Fibroblast of skin of abdomen (primary cell): ENCODE measurements around the gene DNAJC21. TPM values are rescaled to one million over a fixed set of nuclear protein-coding genes. Genes with fewer than 3 reads are reported as not detected.
"Not testable (repeated sequence)": the region's sequence is repeated elsewhere in the genome, so short reads cannot be mapped to it uniquely, and the experiment has no call there.

Source experiments
- DNase-seq: peaks from one replicate; pipeline ENCODE4 v3.0.0-alpha.2; 2013
- polyA plus RNA-seq, 2 experiments: library from polyadenylated mRNA; unstranded; fragments of 120-200 nt; gene quantifications; one replicate each; pipeline ENCODE4 v1.2.1, GENCODE V29; 2013; ENCODE audit not compliant: insufficient read length in 2 of 2

Gene DNAJC21
- 53.4 TPM for polyA plus RNA-seq (2013, experiment 1 of 2; ENCODE audit: insufficient read length)
- polyA plus RNA-seq (2013, experiment 2 of 2; ENCODE audit: insufficient read length): 52.7 TPM

DNA sequence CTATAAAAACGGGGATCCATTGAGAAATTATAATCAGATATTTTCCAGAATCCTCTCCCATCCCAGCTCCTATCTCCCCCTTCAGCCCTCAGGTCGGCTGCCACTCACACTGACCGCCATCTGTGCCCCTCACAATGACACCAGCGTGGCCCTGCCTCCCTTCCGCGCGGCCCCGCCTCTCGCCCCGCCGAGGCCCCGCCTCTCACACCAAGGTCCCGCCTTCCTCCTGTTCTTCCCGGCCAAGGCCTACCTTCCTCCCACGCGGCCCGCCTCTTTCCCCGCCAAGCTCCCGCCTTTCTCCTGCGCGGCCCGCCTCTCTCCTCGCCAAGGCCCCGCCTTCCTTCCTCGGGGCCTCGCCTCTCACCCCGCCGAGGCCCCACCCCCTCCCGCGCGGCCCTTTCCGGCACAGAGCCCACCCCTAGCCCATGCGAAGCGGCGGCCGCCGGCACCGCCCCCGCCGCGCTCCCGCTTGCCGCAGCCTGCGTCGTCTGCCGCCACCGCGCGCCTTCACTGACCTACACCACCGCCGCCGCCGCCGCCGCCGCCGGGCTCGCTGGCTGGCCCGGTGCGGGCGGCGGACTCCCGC lies at the start of gene DNAJC21:
DNAJC21 (plus strand) TSS at position 426 of the 586 bp plus-strand sequence. CDS start 261 bp downstream, outside the sequence.
- DNase-seq: peak; percentile 98

DNA sequence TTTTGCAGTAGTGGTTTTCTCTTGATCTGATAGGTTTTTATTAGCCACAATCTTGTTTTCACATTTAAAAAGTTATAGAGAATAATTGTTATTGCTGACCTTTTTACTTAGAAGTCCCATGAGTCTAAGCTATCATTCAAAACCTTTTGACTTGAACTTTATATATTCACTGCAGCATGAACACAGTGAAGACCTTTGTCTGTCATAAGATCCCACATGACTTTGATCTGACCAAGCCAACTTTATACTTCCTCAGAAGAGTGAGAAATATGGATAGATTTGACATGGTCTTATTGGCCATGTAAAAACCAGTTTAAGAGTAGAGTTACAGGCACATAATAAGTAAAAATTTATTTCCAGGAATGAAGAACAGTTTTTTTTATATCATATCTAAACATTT lies 48.1 kb upstream of the DNAJC21 start:
- no peak for DNase-seq

DNA sequence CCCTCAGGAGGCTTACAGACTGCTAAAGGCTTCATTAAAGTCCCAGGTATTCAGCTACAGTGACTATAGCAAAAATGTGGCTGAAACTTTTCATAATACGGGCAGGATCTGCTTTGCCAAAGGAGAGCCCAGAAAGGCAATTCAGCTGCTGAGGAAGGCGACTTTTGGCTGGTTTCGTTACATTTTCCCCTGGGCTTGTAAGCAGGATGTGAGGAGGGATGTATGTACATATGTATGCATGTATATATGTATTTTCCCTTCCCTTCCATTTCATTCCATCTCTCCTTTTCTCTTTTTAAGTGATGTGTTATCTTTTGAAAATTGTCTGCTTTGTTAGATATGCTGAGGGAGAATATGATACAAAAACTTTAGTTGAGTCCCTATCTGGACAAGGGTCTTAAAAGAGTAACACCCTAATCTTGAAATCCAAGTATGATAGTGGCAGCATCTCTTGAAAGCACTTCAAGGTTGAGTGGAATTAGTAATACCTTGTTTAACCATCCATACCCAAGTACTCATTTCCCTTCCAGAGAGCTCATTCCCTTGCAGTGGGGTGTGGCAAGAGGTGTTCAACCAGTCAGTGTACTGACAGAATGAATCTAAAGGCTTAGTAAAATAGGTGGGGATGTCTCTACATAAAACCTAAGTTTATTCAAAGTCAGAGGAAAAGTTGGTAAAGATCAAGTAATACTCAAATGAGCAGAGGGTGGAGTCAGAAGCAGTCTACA lies 42.8 kb upstream of the DNAJC21 start:
- DNase-seq: no peak

DNA sequence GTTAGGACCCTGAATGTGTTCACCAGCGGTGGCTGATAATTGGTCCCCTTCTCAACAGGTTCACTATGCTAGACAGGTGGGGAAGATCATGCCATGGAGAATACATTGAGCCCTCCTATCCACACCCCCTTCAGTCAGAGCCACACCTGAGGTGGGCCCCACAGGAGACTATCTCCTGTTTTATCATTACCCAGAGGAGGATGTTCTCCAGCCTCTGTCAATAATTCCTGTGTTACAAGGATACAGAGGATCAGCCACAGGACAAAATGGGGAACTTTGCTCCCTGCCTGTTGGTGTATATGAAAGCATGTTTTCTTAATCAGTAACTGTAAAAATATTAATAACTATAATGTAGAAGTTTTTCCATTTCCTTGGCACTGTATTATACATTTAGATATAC lies 40.0 kb upstream of the DNAJC21 start:
- DNase-seq: no peak

DNA sequence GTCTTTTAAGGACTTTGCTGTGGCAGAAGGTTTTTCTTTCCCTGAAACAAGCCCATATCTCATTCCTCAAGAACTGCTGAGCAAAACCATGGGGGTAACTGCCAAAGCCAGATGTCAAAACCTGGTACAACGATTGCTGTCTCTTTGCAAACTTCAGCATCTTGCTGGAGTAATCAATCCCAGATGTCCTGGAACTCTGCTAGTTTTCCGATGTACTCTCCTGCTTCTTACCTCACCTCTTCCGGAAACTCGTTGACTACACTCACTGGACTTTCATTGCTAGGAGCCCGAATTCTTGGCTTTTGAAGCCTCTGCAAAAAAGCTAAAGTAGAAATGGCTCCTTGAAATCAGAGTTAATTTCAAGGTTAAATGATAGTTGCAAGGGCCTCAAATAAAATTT lies 37.4 kb upstream of the DNAJC21 start:
- peak; percentile 98 for DNase-seq

DNA sequence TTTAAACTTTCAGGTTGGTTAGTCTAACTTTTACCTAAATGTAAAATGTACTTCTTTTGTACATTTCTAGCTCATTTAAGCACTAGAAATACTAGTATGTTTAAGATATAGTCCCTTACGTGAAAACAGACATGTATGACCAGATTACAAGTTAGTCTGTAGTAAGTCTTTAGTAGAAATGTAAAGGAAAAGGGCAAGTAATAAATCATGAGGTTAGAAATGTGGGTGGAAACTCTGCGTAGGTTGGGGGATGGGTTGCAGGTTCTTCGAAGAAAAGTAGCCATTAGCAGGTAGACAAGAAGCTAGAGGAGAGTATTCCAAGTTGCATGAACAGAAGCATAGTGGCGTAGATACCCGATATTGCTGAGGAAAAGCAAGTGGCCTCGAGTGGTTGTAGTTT lies 36.9 kb upstream of the DNAJC21 start:
- no peak for DNase-seq

DNA sequence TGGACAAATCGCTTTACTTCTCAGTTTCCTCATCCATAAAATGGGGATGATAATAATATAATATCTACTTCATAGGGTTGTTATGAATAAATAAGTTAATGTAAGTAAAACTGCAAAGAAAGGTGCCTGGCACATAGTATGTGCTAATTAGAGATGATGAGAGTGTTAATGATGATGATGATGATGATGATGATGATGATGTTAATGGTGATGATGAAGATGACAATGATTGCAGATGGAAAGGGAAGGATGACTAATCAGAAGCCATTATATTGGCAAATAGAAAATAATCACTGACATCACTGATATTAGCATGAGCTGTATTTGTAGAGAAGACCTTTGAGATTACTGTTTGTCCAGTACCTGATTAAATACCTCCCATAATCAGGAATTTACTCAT lies 34.6 kb upstream of the DNAJC21 start:
- no peak for DNase-seq

DNA sequence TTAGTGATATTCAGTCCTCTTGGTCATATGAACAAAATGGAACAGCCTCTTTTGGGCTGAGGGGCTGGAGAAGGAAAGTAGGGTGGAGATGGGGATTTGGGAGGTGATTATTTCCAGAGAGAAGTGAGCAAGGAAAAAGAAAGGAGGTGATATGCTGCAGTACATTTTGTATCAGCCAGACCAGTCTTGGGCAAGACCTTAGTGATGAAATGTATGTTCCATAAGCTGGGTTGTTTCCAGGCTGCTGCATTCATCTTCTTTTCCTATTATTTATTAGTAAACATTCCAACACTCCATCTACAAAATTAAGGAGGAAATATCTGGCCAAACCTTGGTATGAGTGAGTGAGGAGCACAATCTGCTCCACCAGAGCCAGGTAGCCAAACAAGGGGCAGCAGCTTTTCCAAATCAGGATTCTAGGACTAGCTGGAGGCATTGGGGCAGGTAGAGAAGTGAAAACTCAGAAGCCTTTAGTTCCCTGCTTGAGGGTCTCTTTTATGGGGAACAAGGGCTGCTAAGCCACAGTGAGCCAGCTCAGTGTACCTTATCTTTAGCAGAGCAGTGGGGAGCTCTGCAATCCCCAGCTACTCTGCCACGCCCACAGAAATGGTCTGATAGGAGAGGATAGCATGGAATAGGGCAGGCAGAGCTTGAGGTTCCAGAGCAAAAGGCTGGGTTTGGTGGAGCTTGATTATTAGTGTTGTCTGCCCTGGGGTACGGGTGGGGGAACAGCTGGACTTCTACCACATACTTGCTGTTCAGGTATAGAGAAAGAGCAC lies 33.5 kb upstream of the DNAJC21 start:
- no peak for DNase-seq

DNA sequence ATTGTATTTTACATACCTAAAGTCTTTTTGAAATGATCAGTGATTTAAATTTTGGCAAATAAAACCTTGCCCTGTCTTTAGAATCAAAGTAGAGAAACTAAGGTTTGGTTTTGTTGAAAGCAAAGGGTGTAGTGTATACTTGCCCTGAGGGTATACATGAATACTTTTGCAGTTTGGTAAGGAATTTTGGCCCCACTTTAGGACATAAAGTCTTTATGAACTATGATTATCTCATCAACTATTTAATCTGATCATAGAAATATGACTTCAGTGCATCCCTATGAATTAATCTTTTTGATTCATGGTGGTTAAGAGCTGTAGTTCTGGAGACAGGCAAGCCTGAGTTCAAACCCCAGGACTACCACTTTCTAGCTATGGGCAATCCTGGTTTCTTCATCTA lies 31.7 kb upstream of the DNAJC21 start:
- no peak for DNase-seq

DNA sequence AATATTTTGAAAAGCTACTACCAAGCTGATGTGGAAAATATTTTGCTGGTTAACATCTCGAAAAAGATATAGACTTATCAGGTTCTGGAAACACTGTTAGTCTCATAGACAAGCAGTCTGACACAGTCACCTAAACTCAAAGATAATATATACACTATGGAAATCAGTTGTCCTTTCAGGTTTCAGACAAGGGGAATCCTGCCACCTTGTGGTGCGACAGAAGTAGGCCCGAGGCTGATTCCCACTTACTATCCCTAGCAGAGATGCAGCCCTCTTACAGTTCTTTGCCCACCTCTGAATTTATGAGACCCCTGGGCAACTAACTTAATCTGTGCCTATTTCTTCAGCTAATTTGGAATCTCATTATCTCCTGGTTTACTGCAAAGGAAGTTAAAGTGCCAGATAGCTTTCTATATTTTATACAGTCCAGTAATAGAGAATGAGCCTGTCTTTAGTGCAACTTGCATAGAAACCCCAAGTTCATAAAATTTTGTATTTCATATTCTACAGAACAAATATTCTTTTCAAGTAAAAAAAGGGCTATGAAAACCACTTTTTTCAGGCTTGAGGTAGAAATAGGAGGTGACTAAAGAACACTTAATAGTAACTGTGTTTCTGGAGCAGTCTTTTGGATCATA lies 31.0 kb upstream of the DNAJC21 start:
- peak; percentile 72 for DNase-seq

DNA sequence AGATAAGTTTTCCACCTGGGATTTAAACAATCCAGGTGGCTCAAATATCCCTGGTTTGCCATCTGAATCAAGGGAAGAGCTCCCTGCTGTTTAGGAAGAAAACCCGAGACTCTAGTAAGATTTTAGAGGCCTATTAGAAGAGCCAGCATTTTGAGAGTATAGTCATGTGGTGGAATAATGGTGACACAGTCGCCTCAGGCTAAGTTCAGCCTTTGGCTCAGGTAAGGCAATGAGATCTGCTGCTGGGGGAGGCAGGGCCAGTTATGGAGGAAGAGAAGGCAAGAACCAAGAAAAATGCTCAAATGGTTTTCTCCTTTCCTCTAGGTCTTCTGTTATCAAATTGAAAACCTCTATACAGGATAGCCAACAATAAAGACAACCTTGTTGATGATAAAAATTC lies 30.3 kb upstream of the DNAJC21 start:
- DNase-seq: no peak

DNA sequence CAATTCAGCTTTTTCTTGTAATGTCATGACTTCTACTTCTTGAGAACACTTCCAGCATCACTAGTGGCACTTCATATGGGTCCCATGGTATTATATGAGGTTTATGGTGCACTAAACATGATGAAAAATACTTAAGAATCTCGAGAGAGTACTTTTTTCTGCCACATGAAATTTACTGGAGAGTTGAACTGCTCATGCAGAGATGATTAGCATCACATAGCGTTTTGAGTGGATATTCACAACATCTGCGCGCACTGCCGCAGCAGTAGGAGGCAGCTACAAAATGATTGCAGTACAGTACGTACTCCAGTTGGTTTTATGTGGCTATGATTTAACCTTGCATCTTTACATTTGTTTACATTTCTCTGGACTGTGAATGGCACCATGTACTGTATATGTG lies 28.7 kb upstream of the DNAJC21 start:
- no peak for DNase-seq

DNA sequence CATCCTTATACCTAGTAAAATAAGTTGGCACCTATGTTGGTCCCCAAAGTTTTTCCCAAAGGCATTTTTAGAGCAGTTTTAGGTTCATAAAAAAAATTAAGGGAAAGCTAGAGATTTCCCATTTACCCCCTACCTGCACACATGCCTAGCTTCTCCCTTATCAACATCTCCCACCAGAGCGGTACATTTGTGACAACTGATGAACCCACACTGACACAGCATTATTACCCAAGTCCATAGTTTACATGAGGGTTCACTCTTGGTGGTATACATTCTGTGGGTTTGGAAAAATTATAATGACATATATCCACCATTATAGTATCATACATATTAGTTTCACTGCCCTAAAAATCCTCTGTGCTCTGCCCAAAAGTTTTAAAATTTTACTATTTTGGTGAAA lies 26.1 kb upstream of the DNAJC21 start:
- no peak for DNase-seq

DNA sequence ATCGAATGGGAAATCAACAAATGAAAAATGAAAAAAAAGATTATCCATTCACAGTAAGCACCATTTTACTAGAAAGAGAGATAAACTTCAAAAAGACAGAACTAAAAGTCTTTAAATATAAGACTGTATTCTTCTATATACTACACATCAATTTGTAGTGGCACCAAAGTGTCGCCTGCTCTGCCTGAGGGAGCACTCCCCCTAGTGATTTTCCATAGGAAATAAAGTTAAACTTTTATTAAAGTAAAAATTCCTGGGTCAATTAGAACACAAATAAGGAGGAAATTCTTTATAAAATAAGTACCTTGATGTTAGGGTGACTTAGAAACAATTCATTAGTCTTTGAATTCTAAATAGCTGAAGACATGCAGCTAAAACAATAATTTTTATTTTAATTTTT lies 23.8 kb upstream of the DNAJC21 start:
- no peak for DNase-seq

DNA sequence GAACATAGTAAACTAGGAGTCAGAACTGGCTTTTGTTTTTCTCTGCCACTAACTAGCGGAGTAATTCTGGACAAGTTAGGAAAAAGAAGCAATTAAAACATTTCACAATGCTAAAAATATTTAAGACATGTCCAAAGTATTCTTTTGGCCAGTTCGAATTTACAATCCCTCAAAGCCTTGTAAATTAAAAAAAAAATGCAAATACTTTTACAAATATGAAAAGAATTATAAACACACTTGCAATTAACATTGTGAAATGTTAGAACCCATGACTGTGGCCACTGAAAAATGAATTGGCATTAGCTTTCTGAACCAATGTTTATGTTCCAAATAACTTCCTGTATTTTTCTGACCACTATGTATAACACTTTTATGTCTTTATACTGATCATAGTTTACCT lies 16.3 kb upstream of the DNAJC21 start:
- peak; percentile 60 for DNase-seq

DNA sequence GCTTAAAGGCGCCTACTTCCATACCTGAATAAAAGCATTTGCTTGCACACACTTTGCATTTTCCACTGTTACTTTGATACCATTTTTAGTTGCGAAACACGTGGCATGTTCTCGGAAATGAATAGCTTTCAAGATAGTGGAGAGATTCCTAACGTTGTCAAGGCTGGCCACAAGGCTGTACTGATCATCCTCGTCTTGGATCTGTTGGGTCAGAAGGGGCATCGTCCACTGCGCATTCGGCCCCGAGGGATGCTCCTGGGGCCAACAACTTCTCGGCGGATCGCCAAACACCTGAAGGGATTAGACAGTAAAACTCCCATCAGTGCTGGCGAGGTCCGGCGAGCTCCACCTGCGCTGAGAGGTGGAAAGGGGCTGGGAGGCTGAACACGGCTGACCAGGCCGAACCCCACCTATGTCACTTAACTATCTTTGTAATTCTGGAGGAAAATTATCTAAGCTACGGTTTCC lies 14.7 kb upstream of the DNAJC21 start:
- no peak for DNase-seq

DNA sequence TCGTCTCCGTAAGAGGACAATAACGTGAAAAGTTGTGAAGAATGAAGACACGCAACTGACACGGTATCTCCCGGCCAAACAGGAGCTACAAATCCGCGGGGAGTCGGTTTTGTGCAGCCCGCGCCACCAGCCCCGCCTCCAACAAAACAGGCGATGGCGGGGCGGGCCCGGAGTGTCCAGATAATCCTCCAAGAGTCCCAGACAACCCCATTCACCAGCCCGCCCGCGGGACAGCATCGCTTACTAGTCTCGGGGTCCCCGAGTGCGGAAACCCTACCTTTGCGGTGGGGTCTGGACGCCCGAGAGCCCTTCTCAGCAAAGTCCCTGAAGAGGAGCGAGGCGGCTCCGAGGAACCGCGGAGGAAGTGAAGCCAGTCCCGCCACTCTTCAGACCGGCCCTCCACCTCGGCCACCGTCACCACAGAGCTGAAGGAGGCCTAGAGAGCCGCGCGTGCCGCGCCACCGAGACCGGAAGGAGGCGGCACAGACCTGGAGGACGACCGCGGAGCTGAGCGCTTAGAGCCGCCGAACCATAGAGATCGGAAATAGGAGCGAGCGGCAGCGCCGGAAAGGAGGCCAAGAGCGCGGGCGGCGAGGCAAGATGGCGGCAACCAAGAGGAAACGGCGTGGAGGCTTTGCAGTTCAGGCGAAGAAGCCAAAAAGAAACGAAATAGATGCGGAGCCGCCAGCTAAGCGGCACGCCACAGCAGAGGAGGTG lies 14.1 kb upstream of the DNAJC21 start, which contains the start of the genes BRIX1 and RAD1:
BRIX1 (plus strand) TSS at position 573 of the 717 bp plus-strand sequence; CDS start at position 601, 28 bp downstream.
RAD1 (minus strand) TSS at position 366 of the 717 bp plus-strand sequence. CDS start 612 bp downstream, outside the sequence.
- DNase-seq: peak; percentile 97

DNA sequence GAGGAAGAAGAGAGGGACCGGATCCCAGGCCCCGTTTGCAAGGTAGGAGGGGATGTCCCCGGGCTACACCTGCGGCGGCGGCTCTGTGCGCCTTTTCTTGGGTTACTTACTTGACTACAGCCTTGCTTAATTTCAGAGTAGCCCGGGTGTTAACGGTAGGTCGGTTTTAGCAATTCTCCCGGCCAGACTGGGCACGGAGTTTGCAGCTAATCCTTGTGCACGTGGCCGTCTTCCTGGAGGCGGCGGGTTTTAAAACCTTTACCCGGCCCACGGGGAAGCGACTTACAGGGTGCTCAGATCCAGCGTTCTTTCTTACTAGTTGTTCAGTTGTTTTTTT lies 13.5 kb upstream of the DNAJC21 start:
- no peak for DNase-seq

DNA sequence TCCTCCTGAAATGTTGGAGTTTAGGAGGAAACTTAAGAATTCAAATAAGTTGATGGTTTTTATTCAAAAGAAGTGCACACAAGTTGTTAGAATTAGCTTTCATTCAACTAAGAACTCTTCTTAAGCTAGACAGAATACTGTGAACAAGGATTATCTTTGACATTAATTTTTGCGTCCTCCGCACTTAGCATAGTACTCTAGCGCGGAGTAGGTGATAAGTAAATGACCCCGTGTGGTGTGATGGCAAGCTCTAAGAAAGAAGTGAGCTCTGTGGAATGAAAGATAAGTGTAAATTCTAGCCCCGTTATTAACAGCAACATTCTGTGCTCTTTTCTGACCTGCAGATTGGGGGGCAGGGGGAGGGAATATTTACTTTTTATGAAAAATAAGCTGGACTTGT lies 12.8 kb upstream of the DNAJC21 start:
- DNase-seq: no peak

DNA sequence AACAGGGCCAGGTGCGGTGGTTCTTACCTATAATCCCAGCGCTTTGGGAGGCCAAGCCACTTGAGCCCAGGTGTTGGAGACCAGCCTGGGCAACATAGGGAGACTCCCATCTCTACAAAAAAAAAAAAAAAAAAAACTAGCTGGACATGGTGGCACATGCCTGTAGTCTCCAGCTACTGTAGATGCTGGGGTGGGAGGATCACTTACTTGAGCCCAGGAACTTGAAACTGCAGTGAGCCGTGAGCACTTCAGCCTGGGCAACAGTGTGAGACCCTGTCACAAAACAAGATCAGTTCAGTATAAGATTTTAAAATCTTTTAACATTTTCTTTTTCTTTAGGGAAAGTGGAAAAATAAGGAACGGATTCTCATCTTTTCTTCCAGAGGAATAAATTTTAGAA lies 11.3 kb upstream of the DNAJC21 start:
- no peak for DNase-seq

DNA sequence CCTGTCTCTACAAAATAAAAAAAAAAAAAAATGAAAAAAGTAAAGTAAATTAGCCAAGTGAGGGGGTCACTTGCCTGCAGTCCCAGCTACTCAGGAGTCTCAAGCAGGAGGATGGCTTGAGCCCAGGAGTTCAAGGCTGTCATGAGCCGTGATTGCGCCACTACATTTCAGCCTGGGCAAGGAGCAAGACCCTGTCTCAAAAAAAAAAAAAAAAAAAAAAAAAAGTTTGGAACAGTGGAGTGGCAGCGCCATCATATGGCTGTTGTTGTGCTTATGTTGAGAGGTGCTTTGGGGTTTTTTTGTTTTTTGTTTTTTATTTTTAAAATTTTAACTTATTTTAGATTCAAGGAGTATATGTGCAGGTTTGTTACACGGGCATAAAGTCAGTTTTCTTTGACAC lies 10.3 kb upstream of the DNAJC21 start:
- DNase-seq: no peak

DNA sequence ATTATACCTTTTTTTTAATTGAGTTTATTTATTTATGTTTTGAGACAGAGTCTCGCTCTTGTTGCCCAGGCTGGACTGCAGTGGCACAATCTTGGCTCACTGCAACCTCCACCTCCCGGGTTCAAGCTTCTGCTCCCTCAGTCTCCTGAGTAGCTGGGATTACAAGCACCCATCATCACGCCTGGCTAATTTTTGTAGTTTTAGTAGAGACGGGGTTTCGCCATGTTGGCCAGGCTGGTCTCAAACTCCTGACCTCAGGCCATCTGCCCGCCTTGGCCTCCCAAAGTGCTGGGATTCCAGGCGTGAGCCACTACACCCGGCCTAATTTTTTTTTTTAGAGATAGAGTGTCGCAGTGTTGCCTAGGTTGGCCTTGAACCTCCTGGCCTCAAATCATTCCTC lies 6.1 kb upstream of the DNAJC21 start:
- DNase-seq: not testable (repeated sequence)
